Measurements from ENCODE around the gene UCHL1.

UCHL1 gene

GRCh38 chr4:41256740-41257256, at the start of gene UCHL1:
UCHL1 (plus strand) TSS chr4:41256928; CDS start chr4:41256977, 49 bp downstream.
- in situ Hi-C loops (cut with HindIII; ENCODE audit: low sequenced_read_pairs): loop anchor here (5.0 kb wide), 1 partner anchor 49 kb away; no protein-coding TSS in a partner anchor

DNA sequence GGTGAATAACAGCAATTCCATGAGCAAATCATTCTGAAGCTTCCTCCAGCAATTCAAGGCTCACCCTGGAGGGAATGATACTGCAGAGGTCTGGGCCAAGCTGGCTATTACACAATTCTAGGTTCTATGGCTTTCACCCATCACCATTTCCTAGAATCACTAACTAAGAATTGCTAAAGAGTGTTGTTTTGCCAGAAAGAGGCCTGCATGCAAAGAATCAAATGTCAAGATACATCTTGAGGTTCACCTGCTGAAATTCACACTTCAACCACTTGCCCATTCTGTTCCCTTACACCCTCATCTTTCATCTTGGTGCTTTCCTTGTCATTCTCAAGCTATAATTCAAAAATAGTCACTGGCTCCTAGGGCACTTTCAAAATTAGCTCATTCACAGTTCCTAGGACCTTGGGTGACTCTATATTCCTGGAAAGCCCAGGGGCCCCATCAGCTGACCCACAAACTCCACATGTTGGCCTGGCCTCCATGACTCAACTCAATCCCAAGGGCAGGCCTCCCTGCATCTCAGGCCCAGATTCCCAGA, 49.4 kb upstream of the UCHL1 start:
- in situ Hi-C loops (cut with HindIII; ENCODE audit: low sequenced_read_pairs): loop anchor here (5.0 kb wide), 1 partner anchor 50 kb away; the partner anchor contains the start of gene UCHL1

GRCh38 chr4:41209187-41209586, 47.5 kb upstream of the UCHL1 start:
- in situ Hi-C loops (cut with HindIII; ENCODE audit: low sequenced_read_pairs): loop anchor here (5.0 kb wide), 1 partner anchor 48 kb away; the partner anchor contains the start of gene UCHL1

GRCh38 chr4:41209901-41210300, 46.8 kb upstream of the UCHL1 start:
- in situ Hi-C loops (cut with HindIII; ENCODE audit: low sequenced_read_pairs): loop anchor here (5.0 kb wide), 1 partner anchor 47 kb away; the partner anchor contains the start of gene UCHL1

DNA sequence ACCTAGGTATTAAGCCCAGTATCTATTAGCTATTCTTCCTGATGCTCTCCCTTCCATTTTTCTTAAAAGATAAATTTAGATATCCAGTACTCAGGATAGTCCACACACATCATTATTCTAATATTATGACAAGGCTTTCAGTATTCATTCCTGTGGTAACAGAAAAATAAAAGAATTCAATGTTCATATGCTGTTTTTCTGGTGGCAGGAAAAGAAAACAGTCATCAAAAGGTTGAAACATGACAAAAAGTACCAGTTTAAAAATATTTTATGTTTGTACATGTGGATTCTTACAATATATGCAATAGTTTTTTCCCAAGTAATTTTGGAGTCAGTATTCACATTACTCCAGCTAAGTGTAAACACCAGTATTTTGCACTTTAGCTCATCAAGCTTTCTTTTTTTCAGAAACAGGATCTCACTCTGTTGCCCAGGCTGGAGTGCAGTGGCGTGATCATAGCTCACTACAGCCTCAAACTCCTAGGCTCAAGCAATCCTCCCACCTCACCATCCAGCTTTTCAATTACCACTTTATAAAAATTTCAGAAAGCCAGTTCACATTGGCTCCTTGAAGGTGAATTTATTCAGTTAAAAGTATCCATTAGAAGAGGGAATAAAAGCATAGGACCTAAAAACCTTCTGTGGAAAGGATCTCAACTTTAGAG, 44.6 kb upstream of the UCHL1 start:
- in situ Hi-C loops (cut with HindIII; ENCODE audit: low sequenced_read_pairs): no loop called here

GRCh38 chr4:41212616-41213203, 44.0 kb upstream of the UCHL1 start:
- in situ Hi-C loops (cut with HindIII; ENCODE audit: low sequenced_read_pairs): no loop called here

DNA sequence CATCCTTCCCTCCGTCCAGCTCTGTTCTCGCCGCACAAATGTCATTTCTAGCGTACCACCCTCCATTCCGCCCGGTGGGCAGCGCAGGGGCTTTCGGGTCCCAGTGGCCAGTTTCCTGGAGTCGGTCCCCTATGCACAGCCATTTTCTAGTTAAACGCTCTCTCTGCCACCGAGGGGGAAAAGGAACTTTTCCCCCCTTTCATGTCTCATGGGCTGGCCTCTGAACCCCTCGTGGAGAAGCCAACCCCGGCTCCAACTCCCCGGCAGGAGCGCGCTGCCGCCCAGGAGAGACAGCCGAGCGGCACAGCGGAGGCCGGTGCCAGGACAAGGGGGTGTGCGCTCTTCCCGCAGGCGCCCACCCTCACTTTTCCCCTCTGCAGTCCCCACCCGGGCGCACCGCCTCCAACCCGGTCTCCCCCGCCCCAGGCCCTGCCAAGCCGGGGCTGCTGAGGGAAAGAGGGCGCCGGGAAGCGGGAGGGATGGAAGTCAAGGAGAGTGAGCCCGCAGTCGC, 43.0 kb upstream of the UCHL1 start:
- in situ Hi-C loops (cut with HindIII; ENCODE audit: low sequenced_read_pairs): no loop called here

DNA sequence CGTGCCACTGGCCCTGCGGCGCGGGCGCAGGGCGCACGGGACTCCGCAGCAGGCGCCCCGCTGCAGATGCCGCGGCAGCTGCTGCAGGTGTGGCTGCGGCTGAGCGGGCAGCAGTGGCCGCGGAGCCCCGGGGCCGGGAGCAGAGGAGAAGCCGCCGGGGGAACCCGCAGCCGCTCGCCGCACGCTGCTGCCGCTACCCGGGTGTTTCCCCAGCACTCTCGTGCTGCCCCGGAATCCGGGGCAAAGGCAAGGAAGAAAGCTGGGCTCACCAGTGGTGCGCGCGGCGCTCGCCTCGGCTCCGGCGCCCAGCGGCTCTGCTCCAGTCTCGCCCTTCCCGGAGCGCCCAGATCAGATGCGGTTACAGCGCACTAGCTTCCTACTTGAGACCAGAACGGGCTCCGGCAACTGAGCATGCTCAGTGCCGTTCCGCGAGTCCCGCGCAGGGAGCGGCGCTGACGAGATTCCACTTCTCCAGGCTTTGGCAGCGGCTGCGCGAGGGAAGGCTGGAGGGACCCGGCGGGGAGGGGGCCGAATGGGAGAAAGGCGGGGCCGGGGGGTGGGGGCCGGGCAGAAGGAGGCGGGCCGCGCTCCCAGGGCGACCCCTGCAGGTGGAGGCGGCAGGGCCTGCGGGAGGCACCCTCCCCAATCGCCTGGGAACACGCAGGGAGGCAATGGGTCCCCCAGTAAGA, 42.4 kb upstream of the UCHL1 start, which contains the start of gene APBB2:
TSS of gene APBB2 (minus strand) at position 407 of the 689 bp plus-strand sequence. CDS start 181,288 bp downstream, outside the sequence.
- in situ Hi-C loops (cut with HindIII; ENCODE audit: low sequenced_read_pairs): no loop called here

GRCh38 chr4:41214825-41215146, 41.9 kb upstream of the UCHL1 start:
- in situ Hi-C loops (cut with HindIII; ENCODE audit: low sequenced_read_pairs): loop anchor here (5.0 kb wide), 1 partner anchor 227 kb away; no protein-coding TSS in a partner anchor

DNA sequence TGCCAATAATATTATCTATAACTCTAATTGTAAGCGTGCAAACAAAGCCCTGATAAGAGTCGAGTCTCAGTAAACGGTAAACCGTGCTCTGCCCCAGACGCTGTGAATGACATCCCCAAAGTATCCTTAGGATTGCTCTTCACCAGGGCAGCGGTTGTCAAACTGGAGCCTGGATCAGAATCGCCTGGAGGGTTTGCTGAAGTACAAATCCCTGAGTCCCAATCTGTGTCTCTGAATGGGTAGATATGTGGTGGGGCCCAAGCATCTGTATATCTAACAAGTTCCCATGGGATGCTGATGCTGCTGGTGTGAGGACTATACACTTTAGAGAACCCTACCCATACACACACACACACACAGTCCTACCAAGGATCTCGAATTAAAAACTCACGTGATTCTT, 41.6 kb upstream of the UCHL1 start:
- in situ Hi-C loops (cut with HindIII; ENCODE audit: low sequenced_read_pairs): loop anchor here (5.0 kb wide), 1 partner anchor 228 kb away; no protein-coding TSS in a partner anchor

GRCh38 chr4:41215969-41216293, 40.8 kb upstream of the UCHL1 start:
- in situ Hi-C loops (cut with HindIII; ENCODE audit: low sequenced_read_pairs): loop anchor here (5.0 kb wide), 1 partner anchor 229 kb away; no protein-coding TSS in a partner anchor

DNA sequence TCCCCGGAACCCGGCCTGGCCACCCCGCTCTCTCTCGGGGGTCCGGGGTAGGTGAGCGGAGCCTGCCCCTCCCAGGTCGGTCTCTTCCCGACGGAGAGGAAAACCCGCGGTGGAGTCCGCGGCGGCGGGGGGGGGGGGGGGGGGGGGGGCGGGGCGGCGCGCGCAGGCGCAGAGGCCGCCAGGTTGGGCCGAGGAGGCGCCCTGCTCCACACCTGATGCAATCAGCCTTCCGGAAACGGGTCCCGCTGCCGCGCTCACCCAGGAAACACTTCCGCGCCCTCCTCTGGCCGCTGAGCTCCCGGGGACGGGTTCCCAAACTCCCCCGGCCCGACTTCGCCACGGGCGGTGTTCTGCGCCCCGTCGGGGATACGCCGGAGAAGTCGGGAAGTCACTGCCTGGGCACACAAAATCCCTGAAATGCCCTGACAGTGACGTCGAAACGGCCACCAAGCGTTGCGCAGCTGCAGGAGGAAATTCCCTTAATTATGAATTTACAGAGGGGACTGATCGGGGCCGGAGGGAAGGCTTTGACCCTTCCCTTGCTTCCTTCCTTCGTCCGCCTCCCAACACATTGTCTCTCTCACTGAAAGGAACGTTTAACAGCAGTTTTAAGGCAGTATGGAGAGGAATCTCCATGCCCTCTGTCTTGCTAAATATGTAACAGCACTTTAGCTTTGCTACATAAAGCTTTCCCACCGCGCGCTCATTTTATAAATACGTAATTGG, 40.3 kb upstream of the UCHL1 start:
- in situ Hi-C loops (cut with HindIII; ENCODE audit: low sequenced_read_pairs): loop anchor here (5.0 kb wide), 1 partner anchor 229 kb away; no protein-coding TSS in a partner anchor

- in situ Hi-C loops (cut with HindIII; ENCODE audit: low sequenced_read_pairs): loop anchor here (5.0 kb wide), 1 partner anchor 230 kb away; no protein-coding TSS in a partner anchor
These were observed 39.8 kb upstream of the UCHL1 start for GRCh38 chr4:41217020-41217333.

DNA sequence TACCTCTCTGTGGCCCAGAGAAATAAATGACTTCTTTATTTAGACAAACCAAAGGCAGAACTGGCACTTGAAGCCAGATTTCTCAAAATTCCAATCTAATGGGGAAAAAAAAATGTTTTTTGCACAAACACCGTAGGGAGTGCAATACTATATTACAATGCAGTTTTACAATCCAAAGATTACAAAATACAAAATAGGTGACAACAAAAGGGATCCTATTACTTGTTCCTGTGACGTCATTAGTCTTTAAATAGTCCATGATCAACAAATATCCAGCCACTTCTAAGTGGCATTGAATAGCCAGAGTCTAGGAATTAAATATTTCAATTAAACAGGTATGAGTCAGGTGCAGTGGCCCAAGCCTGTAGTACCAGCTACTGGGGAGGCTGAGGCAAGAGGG, 39.4 kb upstream of the UCHL1 start:
- in situ Hi-C loops (cut with HindIII; ENCODE audit: low sequenced_read_pairs): loop anchor here (5.0 kb wide), 1 partner anchor 230 kb away; no protein-coding TSS in a partner anchor

DNA sequence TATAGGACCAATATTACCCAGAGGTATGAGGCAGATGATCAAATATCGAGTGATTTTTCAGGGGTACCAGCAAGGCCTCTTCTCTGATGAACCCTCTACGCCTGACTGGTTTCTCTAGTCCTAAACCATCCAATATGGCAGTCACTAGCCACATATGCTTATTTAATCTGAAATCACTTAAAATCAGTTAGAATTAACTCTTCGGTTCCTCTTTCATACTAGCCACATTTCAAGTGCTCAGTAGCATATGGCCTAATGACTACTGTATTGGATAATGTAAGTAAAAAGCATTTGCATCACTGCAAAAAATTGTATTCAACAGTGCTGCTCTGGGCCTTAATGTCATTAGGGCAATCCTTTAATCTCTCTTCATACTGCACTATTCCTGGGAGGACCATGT, 38.0 kb upstream of the UCHL1 start:
- in situ Hi-C loops (cut with HindIII; ENCODE audit: low sequenced_read_pairs): loop anchor here (5.0 kb wide), 1 partner anchor 231 kb away; no protein-coding TSS in a partner anchor

GRCh38 chr4:41219421-41219950, 37.2 kb upstream of the UCHL1 start:
- in situ Hi-C loops (cut with HindIII; ENCODE audit: low sequenced_read_pairs): loop anchor here (5.0 kb wide), 1 partner anchor 232 kb away; no protein-coding TSS in a partner anchor

GRCh38 chr4:41221850-41222645, 34.7 kb upstream of the UCHL1 start:
- in situ Hi-C loops (cut with HindIII; ENCODE audit: low sequenced_read_pairs): no loop called here

DNA sequence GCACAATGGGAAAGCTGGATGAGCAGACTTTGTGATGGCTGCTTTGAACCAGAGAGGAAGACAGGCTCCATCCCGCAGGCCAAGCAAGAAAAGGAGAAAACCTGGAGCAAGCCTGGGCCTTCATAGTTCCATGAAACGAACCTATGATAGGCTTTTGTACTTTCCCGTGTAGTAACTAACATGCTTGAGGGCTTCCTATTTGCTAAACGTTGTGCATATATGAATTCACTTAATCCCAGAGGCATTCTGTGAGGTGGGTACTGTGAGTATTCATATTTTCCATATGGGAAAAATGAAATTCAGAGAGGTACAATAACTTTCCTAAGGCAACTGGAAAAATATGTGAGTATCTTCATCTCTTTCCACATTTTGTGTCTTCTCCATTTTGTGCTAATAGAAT, 28.8 kb upstream of the UCHL1 start:
- in situ Hi-C loops (cut with HindIII; ENCODE audit: low sequenced_read_pairs): no loop called here

- in situ Hi-C loops (cut with HindIII; ENCODE audit: low sequenced_read_pairs): no loop called here
These were observed 24.3 kb upstream of the UCHL1 start for GRCh38 chr4:41232406-41232805.
